Nephron progenitor cell (in vitro differentiated cells): ENCODE measurements around the gene TECTA.

Source experiments
- DNase-seq: peaks from one replicate; pipeline ENCODE4 v3.0.0; 2021
- H3K27ac Mint-ChIP-seq: 2 replicates; pipeline ENCODE4 v1.8.0; 2021; ENCODE audit warnings: mild to moderate bottlenecking, moderate library complexity, mixed read lengths
- H3K27me3 Mint-ChIP-seq: 2 replicates; pipeline ENCODE4 v1.8.0; 2021; ENCODE audit warnings: mild to moderate bottlenecking, low read depth, mixed read lengths; ENCODE audit not compliant: poor library complexity
- H3K36me3 Mint-ChIP-seq: 2 replicates; pipeline ENCODE4 v1.8.0; 2021; ENCODE audit warnings: low read depth, mixed read lengths
- H3K4me1 Mint-ChIP-seq: 2 replicates; pipeline ENCODE4 v1.8.0; 2021; ENCODE audit warnings: mixed read lengths
- H3K4me3 Mint-ChIP-seq: 2 replicates; pipeline ENCODE4 v1.8.0; 2021; ENCODE audit warnings: mild to moderate bottlenecking, moderate library complexity, mixed read lengths
- H3K9me3 Mint-ChIP-seq: 2 replicates; pipeline ENCODE4 v1.8.0; 2021; ENCODE audit warnings: mild to moderate bottlenecking, moderate library complexity, mixed read lengths
- TF ChIP-seq, protein P1 (sequence below): fragments of 200-600 bp; sonication (generic); IDR thresholded peaks from 2 replicates; pipeline ENCODE4 v1.5.0; 2021; ENCODE audit warnings: antibody characterized with exemption

The TECTA gene

DNA sequence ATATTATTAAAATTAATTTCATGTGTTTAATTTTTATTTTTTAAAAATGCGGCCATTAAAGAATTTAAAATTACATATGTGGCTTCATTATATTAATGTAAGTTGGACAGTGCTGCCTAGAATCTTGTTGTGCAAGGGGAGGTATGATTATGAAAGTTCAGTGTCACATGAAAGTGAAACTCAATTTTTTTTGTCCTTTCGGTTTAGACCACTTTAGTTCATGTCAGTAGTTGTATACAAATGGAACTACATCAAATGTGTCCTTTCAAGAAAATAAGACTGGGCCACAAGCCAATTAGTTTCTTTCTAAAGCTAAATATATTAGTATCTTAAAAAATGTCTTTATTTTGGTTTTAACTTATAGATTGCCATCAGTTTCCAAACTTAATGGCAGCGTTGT lies 41.4 kb upstream of the TECTA start:
- no peak overlapping the region for H3K27ac Mint-ChIP-seq
- H3K9me3 Mint-ChIP-seq = no peaks in the 10 kb centered on the region
- no peak overlapping the region for H3K4me3 Mint-ChIP-seq
- peaks cover 65% of the 10 kb centered on the region for H3K36me3 Mint-ChIP-seq
- no peak for DNase-seq
- TF ChIP-seq, protein P1, sequence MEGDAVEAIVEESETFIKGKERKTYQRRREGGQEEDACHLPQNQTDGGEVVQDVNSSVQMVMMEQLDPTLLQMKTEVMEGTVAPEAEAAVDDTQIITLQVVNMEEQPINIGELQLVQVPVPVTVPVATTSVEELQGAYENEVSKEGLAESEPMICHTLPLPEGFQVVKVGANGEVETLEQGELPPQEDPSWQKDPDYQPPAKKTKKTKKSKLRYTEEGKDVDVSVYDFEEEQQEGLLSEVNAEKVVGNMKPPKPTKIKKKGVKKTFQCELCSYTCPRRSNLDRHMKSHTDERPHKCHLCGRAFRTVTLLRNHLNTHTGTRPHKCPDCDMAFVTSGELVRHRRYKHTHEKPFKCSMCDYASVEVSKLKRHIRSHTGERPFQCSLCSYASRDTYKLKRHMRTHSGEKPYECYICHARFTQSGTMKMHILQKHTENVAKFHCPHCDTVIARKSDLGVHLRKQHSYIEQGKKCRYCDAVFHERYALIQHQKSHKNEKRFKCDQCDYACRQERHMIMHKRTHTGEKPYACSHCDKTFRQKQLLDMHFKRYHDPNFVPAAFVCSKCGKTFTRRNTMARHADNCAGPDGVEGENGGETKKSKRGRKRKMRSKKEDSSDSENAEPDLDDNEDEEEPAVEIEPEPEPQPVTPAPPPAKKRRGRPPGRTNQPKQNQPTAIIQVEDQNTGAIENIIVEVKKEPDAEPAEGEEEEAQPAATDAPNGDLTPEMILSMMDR = no peak
- no peaks in the 10 kb centered on the region for H3K27me3 Mint-ChIP-seq
- no peaks in the 10 kb centered on the region for H3K4me1 Mint-ChIP-seq

DNA sequence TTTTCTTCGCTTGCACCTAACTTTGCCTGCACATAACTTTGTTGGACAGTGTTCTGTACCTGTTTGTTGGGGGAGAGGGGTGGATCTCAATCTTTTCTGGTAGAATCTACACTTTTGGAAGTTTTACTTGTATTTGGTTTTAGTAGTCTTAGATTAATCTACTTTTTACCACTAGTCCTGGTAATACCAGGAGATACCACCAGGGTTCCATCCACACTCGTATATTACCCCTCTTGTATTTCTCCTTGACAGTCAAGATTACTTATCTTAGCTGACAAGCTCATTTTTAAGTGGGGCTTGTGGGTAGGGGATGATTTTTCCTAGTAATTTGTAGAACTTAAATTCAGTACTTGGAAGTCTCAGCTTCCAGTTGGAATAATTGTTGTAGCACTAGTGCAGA lies 37.3 kb upstream of the TECTA start:
- TF ChIP-seq, protein P1 = peak; percentile 38

DNA sequence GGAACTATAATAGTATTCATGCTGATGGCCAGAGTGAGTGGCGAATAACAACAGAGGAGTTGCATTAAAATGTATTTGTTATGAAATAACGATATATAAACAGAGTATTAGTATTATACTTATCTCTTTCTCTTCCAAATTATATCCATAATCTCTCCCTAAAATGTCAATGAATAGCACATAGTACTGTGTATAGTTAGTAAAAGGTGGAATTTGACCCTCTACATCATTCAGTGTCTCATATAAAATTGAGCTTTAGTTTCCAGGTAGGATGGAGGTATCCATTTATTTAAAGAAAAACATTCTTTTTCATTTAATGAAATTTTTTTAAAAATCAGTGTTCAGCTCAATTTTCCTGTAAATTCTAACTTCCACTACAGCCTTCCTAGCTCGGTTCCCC lies 34.4 kb upstream of the TECTA start:
- peaks cover 9% of the 10 kb centered on the region for H3K9me3 Mint-ChIP-seq
- H3K4me3 Mint-ChIP-seq = no peak overlapping the region
- TF ChIP-seq, protein P1 = no peak
- H3K27me3 Mint-ChIP-seq = no peaks in the 10 kb centered on the region
- H3K36me3 Mint-ChIP-seq = peaks cover 69% of the 10 kb centered on the region
- no peak overlapping the region for H3K27ac Mint-ChIP-seq
- DNase-seq = no peak
- H3K4me1 Mint-ChIP-seq = peaks cover 31% of the 10 kb centered on the region

More for the DNA sequence above, 37.3 kb upstream of the TECTA start:
- Mint-ChIP-seq H3K4me3 (no peak overlapping the region), H3K27me3 (no peaks in the 10 kb centered on the region), H3K36me3 (peaks cover 57% of the 10 kb centered on the region), H3K27ac (no peak overlapping the region), H3K4me1 (peaks cover 21% of the 10 kb centered on the region), H3K9me3 (peaks cover 4% of the 10 kb centered on the region)
- DNase-seq = no peak

DNA sequence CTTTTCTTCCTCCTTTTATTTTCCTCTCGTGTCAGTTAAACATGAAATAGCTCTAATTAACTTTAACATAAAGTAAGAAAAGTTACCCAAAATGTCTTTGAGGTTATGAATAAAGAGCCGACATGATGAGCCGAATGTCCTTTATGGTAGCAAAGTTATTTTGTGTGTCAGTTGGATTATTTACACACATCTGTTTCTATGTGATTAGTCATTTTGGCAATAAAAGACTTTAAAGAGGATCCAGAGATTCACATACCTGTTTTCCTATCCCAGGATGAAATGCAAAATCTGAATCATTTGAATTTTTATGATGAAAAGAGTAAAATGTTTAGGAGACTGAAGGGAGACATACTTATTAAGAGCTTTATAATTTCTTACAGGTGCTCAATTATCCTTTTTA lies 34.0 kb upstream of the TECTA start:
- H3K36me3 Mint-ChIP-seq = peaks cover 68% of the 10 kb centered on the region
- no peaks in the 10 kb centered on the region for H3K27me3 Mint-ChIP-seq
- no peak for DNase-seq
- H3K4me3 Mint-ChIP-seq = no peak overlapping the region
- H3K9me3 Mint-ChIP-seq = peaks cover 9% of the 10 kb centered on the region
- TF ChIP-seq, protein P1 = no peak
- peaks cover 35% of the 10 kb centered on the region for H3K4me1 Mint-ChIP-seq
- H3K27ac Mint-ChIP-seq = no peak overlapping the region

DNA sequence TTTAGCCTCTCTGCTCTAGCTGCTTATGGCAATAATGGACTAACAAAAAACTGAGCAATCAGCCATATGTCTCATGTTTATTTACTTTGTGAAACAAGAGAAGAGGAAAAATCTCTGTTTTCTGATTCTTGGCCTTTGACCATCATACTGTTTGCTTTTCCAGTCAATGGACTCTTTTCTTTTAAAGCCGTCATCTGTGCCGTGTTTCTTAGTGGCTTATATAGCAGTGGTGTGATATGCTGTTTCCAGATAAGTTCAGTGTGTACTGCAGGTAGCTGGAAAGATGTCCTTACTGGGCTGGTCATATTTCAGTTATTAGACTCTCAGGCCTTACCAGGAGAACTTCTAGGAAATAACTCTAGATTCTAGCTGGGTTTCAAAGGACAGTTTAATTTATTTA lies 33.6 kb upstream of the TECTA start:
- no peak overlapping the region for H3K27ac Mint-ChIP-seq
- H3K4me3 Mint-ChIP-seq = no peak overlapping the region
- no peak for DNase-seq
- H3K4me1 Mint-ChIP-seq = peaks cover 38% of the 10 kb centered on the region
- TF ChIP-seq, protein P1 = no peak
- peaks cover 9% of the 10 kb centered on the region for H3K9me3 Mint-ChIP-seq
- H3K27me3 Mint-ChIP-seq = no peaks in the 10 kb centered on the region
- H3K36me3 Mint-ChIP-seq = peaks cover 64% of the 10 kb centered on the region

DNA sequence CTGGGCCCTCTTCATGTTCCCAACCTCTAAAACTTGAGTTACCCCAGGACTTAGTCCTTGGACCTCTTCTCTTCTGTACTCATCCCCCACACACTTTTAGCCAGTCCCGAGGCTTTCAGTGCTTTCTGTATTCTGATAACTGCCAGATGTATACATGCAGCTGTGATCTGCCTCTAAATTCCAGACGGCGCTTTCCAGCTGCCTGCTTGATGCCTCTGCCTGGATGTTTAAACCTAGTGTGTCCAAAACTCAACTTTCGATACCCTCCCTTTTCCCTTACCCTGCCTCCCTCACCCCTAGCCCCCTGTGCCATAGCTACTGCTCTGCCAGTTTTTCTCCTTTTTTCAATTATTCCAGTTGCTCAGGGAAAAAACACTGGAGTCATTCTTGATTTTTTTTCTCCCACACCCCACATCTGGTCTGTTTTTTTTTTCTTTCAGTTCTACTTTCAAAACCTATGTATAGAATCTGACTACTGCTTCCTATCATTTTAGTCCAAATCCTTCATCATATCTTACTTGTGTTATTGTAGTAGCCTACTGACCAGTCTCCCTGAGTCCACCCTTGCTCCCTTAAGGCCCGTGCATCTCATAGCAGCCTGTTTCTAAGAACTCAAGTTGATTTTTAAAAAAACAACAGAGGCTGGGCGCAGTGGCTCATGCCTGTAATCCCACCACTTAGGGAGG lies 32.9 kb upstream of the TECTA start:
- Mint-ChIP-seq H3K36me3 (peaks cover 57% of the 10 kb centered on the region), H3K4me3 (no peak overlapping the region), H3K9me3 (peaks cover 9% of the 10 kb centered on the region), H3K27ac (peak overlapping the region; percentile 72), H3K27me3 (no peaks in the 10 kb centered on the region), H3K4me1 (peaks cover 43% of the 10 kb centered on the region)
- no peak for DNase-seq
- TF ChIP-seq, protein P1 = no peak
